GM15510 (cell line): Measurements from ENCODE around the gene ITPK1.

ENCODE experiments used
- POLR2A ChIP-seq: IDR thresholded peaks from 3 replicates; pipeline ENCODE4 v1.6.1; 2011; ENCODE audit warnings: borderline replicate concordance; ENCODE audit not compliant: insufficient read length; ENCODE audit errors: extremely low read depth

ITPK1 gene

GRCh38 chr14:93036652-93037345 is 78.9 kb downstream of the ITPK1 start:
- no peak for TF ChIP-seq POLR2A

GRCh38 chr14:93035917-93036651 is 79.6 kb downstream of the ITPK1 start:
- no peak for TF ChIP-seq POLR2A

DNA sequence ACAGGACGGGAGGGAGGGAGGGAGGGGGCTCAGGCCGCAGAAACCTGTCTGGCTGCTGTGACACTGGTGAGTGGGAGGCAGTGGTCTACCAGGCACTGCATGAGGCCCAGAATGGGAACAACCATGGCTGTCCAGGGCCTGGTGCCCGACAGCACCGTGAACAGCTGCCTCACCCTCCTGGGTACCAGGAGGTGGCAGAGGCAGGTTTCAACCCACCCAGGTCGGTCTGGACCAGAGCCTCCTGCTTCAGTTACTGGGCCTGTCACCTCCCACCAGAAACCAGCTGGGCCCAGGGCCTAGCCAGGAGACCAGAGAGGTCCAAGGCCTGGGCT is 80.2 kb downstream of the ITPK1 start:
- TF ChIP-seq POLR2A = no peak

DNA sequence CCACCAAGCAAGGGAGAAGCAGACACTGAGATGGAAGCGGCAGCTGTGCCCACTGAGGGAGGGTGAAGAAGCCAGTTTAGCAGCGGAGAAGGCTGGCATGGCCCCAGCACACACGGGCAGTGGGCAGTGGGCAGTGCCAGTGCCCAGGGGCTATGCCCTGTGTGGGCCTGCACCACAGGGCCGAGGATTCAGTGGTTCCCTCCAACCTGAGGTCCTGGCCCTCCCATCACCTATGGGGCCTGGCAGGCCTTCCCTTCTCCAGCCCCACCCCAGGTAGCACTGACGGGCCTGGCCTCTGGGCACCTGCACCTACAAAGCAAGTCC is 81.1 kb downstream of the ITPK1 start:
- TF ChIP-seq POLR2A = no peak

DNA sequence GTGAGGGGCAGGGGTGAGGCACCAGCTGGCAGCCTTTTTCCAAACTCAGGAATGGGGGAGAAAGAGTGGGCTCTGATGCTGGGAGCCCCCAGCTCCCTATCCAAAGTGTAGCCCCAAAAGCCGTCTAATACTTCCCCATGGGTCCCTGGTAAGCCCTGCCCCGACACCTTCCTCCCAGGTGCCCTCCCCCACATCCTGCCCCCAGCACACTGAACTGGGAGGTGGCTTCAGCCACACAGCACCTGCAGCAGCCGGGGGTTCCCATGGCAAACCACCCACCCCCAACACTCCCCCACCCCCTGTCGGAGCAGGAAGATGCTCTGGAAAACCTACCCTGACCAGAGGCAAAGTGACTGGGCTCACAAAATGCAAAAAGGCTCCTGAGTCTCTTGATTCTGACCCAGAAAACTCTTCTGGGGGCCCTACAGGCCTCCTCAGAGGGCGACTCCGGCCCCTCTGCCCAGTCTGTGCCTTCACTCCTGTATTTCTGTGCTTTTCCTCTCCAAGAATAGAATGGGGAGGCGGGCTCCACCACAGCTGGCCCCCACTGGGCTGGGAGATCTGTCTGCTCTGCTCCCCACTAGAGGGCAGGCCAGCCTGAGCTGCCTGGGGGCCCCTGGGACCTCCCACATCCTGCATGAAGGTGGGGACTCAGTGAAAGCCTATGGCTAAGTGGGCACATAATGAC is 81.6 kb downstream of the ITPK1 start:
- TF ChIP-seq POLR2A = no peak

DNA sequence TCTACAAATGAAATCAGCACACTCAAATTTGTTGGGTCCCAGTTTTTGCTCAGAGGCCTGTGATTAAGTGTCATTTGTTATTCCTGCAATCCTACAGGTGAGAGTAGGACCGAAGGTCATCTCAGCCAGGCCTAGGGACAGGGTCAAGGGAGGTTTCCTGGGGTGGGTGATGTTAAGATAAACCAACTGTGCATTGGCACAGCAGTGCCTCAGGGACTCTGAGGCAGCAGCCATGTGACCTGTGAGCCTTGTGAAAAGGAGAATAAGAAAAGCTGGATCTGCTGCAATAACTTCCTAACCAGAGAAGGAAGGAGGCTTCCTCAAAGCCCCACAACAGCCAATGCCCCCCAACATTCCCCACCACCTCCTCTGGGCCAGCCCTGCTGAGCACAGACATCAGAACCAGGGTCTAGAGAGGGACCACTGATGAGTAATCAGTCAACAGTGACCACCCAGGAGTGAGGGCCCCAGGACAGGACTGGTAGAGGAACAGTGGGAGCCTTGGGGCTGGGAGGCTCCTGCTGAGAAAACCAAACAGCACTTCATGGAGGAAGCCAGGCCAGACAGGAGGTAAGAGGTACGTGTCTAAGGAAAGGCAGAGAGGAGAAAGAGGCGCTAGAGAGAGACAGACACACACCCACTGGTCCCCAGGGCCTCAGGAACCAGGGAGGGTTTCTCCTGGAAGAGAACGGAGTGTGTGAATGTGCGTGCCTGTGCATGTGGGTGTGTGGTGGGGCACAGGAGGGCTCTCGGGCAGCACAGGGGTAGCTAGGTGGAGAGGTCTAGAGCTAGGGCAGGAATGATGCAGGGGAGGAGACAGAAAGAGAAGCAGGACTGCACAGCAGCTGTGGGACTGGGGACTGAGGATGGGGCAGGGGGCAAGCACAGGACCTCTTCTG is 82.4 kb downstream of the ITPK1 start:
- TF ChIP-seq POLR2A = no peak

DNA sequence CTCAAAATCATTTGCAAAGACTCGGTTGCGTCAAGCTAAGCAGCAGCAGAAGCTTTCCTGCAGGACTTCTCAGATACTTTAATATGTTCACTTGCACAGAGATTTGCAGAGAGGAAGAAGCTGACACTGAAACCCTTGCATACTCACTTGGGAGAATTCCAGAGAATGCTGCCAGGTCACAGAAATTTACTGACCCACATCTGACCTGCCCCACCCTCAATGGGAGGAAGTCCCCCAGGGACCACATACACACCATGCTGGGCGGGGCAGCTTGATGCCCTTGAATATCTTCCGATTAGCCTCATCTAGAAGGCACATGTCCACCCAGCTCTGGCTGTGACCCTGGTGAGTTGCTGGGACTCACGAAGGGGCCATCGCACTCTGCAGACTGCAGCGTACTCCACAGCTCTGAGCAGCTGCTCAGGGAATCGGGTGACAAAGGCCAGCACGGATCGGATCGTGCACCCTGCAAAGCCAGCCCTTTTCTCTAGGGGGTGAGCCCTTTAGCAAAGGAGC is 83.2 kb downstream of the ITPK1 start:
- TF ChIP-seq POLR2A = no peak

DNA sequence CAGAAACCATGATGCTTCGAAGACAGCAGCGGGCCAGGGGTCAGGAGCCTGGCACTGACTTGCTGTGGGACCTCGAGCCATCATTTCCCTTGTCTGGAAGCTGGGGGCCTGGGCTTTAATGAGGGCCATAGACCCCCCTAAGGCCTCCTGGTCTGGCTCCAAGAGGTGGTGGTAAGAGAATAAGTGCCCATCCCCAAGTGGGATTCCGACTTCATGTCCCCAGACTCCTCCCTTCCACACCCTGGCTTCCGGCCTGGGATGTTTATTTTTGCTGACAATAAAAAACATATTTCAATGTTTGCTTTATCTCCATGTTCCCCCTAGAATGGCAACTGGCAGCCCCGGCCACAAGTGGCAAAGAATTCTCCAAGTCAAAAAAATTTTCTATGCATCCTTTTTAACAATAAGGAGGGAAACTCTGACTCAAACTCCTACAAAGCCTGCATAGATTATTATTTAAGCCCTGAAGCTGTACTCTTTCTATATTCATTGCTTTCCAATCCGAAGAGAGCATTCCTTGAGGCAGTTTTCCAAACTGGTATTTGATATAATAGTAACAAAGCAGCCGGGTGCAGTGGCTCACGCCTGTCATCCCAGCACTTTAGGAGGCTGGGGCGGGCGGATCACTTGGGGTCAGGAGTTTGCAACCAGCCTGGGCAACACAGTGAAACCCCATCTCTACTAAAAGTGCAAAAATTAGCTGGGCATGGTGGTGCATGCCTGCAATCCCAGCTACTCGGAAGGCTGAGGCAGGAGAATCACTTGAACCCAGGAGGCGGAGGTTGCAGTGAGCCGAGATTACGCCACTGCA is 84.0 kb downstream of the ITPK1 start:
- no peak for TF ChIP-seq POLR2A

DNA sequence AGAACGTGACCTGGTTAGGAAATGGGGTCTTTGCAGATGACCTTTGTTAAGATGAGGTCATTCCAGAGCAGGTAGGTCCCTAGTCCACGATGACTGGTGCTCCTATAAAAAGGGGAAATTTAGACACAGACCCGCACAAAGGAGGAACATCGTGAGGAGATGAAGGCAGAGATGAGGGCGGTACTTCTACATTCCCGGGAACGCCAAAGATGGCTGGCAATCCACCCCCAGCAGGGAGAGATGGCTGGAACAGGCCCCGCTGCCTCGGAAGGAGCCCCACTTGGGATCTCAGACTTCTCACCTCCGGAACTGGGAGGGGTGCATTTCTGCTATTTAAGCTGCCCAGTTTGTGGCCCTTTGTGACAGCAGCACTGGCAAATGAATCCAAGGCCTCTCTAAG is 85.0 kb downstream of the ITPK1 start:
- TF ChIP-seq POLR2A = no peak

GRCh38 chr14:93029911-93030508 is 85.7 kb downstream of the ITPK1 start:
- no peak for TF ChIP-seq POLR2A

- TF ChIP-seq POLR2A = no peak
These were observed 86.3 kb downstream of the ITPK1 start for GRCh38 chr14:93029417-93029816.

- TF ChIP-seq POLR2A = no peak
These were observed 87.0 kb downstream of the ITPK1 start for GRCh38 chr14:93028724-93029076.

DNA sequence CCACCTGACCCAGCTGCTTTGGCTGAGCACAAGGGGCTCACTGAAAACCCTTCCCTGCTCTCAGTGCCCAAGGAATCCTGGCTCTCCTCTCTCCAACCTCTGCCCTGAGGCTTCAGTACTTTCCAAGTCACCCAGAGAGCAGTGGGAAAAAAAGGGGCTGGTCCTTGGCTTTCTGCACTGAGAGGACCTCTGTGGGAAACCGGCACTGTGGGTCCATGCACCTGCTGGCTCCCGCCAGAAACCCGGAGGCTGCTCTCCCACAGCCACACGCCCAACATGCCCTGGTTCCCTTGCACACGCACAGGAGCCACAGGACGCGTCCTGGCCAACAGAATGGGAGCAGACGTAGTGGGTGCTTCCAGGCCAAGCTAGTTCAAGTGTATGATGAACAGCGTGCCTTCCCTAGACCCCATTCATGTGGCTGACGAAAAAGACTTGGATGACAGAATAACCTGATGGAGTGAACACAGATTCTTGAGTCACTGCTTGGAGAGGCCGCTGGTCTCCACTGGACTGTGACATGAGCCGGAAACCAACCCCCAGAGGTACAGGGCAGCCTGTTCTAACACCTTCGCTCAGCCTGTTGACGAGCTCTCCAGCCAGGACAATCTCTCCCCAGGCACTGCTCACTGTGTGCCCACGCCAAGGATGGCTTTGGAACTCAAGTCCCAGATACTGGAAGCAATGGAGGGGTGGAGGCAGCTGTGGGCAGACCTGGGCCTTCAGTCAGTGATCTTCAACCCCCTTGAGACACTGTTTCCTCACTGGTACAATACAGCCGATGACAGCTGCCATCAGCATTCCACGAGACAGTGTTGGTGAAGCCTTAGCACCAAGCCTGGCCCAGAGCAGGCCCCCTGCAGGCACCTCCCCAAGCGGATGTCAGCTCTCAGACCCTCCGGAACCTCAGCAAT is 87.7 kb downstream of the ITPK1 start:
- no peak for TF ChIP-seq POLR2A
